Measurements from ENCODE around the gene CUBN. TPM values are rescaled to one million over a fixed set of nuclear protein-coding genes. Genes with fewer than 3 reads are reported as not detected.
"Not testable (repeated sequence)": the region's sequence is repeated elsewhere in the genome, so short reads cannot be mapped to it uniquely, and the experiment has no call there.

The CUBN gene
- total RNA-seq, 1 donor from 2014 or later: 0.77 TPM

- intact Hi-C loops (cut with micrococcal nuclease): no loop called here
- DNase-seq (no peak), ATAC-seq (no peak)
These were observed 13.6 kb upstream of the CUBN start for GRCh38 chr10:17143055-17143690.

GRCh38 chr10:17141504-17142229, 12.1 kb upstream of the CUBN start:
- intact Hi-C loops (cut with micrococcal nuclease): no loop called here
- ATAC-seq (no peak), DNase-seq (no peak)

DNA sequence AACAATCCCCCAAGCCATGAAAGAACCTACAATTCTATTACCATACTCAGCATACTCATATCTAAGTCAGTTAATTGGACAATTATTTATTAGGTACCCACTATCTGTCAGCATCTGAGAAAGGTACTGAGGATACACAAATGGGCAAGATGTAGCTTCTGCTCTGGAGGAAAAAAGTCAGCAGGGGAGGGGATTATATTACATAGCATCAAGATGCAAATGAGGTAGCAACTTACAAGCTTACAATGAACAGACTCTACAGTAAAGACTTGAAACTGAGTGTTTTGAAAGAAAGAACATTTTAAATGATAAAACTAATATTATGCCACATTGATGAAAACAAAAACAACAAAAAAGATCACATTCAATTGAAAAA, 10.8 kb upstream of the CUBN start:
- intact Hi-C loops (cut with micrococcal nuclease): no loop called here
- DNase-seq (no peak), ATAC-seq (no peak)

DNA sequence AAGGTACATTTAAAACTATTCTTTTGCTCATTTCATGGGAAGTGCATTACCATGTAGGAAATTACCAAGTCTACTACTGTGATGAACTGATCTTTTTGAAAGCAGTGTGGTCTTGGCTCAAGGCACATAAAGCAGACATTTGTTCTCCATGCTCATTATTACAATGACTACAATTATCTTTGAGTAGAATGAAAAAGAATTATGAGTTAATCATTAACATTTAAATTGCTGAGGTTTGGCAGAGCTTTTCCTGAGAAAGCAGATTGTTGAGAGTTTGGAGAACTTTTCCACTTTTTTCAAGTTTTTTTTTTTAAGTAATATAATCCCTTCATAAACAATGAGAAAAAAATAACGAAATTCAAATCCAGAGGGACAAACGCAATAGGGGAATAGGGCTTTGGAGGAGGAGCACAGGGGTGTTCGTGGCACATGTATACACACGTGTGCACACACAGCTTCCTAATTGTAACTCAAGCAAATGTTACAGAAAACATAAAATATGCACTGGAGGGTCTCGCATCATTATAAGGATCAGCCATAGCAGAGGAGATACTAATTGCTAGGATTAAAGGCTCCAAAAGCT, 8.9 kb upstream of the CUBN start:
- ATAC-seq: no peak
- intact Hi-C loops (cut with micrococcal nuclease): no loop called here
- no peak for DNase-seq

DNA sequence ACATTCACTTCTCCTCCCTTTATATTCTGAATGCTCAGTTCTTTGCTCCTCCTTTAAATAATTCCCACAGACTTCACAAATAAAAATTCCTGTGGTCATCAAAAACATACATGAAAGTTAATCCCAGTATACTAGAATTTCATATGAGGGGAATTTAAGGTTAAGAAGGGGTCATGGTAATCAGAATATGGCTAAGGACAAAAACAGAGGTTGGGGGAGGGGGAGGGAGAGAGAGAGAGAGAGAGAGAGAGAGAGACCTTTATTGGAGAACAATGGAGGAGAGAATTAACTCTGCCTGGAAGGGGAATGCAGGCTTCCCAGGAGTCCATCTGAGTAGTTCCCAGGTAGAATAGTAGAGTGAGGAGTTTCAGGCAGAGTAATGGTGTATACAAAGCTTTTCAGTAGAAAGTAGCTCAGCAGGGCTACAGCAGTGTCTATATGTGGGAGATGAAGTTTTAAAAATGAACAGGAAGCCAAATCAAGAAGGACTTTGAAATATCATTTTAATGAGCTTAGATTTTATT, 5.2 kb upstream of the CUBN start:
- ATAC-seq (no peak), DNase-seq (no peak)
- intact Hi-C loops (cut with micrococcal nuclease): no loop called here

DNA sequence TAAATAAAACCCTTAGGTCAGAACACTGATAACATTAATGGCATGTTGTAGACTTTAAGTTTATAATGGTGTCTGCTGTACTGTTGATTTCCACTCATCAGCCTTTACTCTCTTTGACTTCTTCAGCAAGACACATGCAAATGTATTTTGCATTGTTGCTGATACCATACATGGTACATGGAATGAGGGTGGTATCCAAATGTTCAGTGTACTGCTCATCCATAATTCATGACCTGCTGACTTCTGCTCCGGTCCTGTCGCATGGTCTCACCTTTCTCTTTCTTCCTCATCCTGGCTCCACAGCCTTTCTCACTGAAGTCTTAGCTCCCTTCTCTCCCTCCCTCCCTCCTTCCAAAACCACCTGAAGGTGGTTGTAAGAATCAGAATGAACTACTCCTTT, 4.7 kb upstream of the CUBN start:
- intact Hi-C loops (cut with micrococcal nuclease): no loop called here
- ATAC-seq (no peak), DNase-seq (no peak)

DNA sequence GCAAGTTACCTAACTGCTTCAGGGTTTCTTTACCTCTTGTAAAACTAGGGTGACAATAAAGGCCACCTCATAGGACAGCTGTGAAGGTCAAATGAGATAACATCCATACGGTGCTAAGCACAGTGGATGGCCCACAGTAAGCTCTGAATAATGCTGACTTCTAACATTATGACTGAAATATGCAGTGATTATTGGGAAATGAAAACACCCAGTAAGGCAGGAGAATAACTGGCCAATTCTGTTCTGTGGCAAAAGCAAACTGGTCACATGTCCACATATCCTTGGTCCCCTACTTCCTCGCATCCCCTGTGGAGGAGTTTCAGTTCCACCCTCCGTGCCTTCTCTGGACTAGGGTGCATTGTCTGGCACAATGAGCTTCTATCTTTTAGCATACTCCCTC, 1.4 kb downstream of the CUBN start:
- intact Hi-C loops (cut with micrococcal nuclease): no loop called here
- ATAC-seq: peak; percentile 50
- no peak for DNase-seq

DNA sequence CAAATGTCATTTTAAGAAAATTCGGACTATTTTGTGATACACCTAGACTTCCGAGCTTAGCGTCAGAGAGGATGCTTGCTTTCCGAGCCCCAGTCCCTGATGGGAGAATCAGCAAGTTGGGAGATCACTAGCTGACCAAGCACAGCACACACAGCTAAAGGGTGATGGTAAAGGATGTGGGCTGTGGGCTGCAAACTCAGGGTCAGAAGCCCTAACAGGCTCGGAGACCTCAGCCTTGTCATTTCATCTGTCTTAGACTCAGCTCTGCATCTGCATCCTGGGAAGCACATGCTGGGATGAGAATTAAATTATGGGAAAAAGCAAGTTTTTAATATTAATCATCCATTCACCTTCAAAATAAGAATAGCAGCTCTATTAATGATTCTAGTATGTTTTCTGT, 3.3 kb downstream of the CUBN start:
- intact Hi-C loops (cut with micrococcal nuclease): no loop called here
- no peak for ATAC-seq
- no peak for DNase-seq

DNA sequence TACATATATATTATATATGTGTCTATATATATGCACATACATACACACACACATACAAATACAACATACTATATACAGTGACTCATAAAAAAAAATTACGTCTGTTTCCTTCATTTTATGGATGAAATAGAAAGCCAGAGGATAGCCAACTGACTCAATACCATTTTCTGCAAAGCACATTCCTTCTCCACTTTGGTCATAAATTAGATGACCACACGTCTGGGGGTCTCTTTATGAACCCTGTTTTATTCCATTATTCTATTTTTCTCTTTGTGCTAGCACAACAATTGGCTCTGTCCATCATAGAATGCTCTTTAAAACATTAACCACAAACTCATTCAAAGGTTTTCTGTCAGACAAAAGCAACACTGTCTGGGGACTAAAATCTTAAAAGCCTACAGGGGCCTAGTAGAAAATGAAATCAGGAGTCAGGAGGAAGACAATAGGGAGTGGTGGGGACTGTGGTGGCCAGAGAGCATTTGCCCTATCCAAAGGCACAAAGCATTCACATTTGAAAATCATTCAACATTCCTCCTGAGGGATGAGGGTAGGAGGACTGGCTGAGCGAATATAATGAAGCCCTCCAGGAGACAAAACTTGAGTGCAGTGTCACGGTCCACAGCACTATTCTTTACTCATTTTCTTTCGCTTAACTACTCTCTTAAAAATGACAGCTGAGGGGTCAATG, 4.3 kb downstream of the CUBN start:
- ATAC-seq (no peak), DNase-seq (no peak)
- intact Hi-C loops (cut with micrococcal nuclease): no loop called here

GRCh38 chr10:17123961-17124360, 5.7 kb downstream of the CUBN start:
- DNase-seq: no peak
- intact Hi-C loops (cut with micrococcal nuclease): no loop called here

GRCh38 chr10:17122726-17123661, 6.6 kb downstream of the CUBN start:
- intact Hi-C loops (cut with micrococcal nuclease): no loop called here
- ATAC-seq (no peak), DNase-seq (no peak)

More at GRCh38 chr10:17123961-17124360, 5.7 kb downstream of the CUBN start:
- no peak for ATAC-seq

- ATAC-seq (no peak), DNase-seq (no peak)
- intact Hi-C loops (cut with micrococcal nuclease): no loop called here
These were observed 7.6 kb downstream of the CUBN start for GRCh38 chr10:17122052-17122451.

DNA sequence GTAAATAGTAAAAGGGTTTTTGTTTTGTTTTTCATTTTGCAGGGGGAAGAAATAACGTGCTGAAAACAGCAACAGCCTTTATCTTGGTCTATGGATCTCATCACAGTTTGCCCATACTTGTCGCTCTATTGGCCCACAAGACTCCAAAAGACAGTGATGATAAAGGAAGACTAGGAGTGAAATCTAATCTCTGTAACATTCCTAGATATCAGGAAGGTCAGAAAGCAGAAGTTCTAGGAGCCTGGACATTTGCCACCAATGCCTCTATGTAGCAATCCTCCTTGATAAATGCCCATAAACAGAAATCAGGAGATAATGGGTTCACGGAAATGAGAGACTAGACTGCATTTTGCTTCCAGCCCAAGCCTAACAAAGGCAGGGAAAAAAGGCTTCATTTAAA, 8.9 kb downstream of the CUBN start:
- intact Hi-C loops (cut with micrococcal nuclease): no loop called here
- DNase-seq: no peak
- ATAC-seq: no peak

DNA sequence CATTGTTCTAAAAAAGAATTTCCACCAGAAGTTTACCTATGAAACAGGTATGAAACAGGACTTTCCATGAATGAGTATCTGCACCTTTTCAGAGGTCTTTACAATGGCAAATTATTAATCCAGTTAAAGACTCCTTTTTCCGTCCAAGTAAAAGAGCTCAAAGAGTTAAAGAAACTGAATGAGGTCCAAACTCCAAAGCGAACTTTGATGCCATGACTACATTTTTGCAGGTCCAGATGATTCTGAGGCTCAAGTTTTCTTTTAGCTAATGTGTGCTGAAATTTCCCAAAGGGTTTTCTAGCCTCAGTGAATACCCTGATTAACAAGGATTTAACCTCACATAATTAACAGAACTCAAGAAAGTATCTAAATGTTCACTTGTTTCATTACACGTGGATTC, 9.8 kb downstream of the CUBN start:
- ATAC-seq: no peak
- no peak for DNase-seq
- intact Hi-C loops (cut with micrococcal nuclease): no loop called here

- ATAC-seq (no peak), DNase-seq (no peak)
- intact Hi-C loops (cut with micrococcal nuclease): no loop called here
These were observed 13.4 kb downstream of the CUBN start for GRCh38 chr10:17116193-17116592.

DNA sequence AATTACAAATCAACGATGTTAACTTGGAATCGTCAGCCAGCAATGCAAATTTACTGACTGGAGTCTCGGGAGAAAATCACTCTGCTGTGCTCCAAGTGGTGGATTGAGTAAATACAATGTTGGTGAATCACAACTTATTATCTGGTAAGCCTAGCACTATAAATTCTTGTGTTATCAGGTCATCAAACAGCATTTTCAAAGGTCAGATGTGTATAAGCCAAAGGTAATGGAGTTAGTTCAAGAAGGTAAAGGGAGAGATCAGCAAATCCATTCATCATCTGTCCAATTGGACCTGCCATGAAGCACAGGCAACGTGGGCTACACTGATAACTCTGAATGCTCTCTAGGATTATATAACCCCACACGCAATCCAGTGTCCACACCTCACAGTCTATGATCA, 13.9 kb downstream of the CUBN start:
- ATAC-seq (no peak), DNase-seq (no peak)
- intact Hi-C loops (cut with micrococcal nuclease): no loop called here

DNA sequence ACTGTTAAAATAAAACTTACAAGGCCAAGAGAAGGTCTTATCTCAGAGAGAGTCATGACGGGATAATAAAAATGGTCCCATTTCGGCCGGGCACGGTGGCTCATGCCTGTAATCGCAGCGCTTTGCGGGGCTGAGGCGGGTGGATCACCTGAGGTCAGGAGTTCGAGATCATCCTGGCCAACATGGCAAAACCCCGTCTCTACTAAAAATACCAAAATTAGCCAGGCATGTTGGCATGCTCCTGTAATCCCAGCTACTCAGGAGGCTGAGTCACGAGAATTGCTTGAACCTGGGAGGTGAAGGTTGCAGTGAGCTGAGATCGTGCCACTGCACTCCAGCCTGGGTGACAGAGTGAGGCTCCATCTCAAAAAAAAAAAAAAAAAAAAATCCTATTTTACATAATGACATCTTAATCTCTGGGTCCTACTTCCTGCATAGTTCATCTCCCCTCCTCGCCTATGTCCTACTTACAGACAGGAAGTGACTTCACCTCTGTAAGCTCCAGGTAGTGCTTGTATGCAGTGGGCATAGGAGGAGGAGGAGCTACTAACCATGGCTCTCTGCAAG, 14.7 kb downstream of the CUBN start:
- DNase-seq; ATAC-seq; intact Hi-C loops (cut with micrococcal nuclease): not testable (repeated sequence)

GRCh38 chr10:17113889-17114540, 15.6 kb downstream of the CUBN start:
- ATAC-seq: peak; percentile 34
- peak; percentile 38 for DNase-seq
- intact Hi-C loops (cut with micrococcal nuclease): no loop called here
